ENCODE results near the gene C1QTNF6. TPM values are rescaled to one million over a fixed set of nuclear protein-coding genes. Genes with fewer than 3 reads are reported as not detected.

C1QTNF6 gene
- total RNA-seq, 4 donors from 2014 or later = 0.69 to 1.6 (median 1.1) TPM

DNA sequence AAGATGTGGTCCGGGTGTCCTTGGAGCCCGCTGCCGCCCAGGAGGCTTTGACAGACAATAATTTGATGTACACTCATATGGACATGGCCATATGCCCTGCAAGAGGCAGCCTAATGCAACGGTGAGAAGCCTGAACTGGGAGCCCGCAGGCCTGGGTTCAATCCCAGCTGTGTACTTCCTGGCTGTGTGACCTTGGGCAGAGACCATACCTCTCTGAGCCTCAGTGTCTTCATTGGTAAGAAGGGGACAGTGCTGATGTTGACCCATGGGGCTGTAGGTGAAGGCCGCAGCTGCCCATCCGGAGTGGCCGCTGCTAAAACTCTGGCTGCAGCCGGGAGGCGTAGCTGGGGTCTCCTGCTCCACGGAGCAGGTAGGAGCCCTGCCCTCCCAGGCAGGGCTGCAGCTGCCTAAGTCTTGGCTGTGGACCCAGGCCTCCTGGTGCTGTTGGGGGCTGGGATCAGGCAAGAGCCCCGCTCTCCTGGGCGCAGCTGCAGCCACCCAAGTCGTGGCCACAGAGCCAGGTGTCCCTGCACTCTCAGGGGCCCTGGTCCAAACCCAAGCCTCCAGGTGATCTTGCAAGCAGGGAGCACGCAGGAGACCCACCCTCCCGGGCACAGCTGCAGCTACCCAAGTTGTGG, 47.2 kb downstream of the C1QTNF6 start:
- no peak overlapping the region for H3K27ac ChIP-seq
- H3K36me3 ChIP-seq = no peaks in the 10 kb centered on the region
- H3K4me1 ChIP-seq = peaks cover 0 to 6% (median 0%) of the 10 kb centered on the region in 3 donors
- no peaks in the 10 kb centered on the region for H3K9me3 ChIP-seq
- ATAC-seq = no peak
- TF ChIP-seq EP300 (IDR thresholded peaks at IDR 0.05) = no peak
- no peak for TF ChIP-seq POLR2A (IDR thresholded peaks at IDR 0.05)
- TF ChIP-seq, protein P1, sequence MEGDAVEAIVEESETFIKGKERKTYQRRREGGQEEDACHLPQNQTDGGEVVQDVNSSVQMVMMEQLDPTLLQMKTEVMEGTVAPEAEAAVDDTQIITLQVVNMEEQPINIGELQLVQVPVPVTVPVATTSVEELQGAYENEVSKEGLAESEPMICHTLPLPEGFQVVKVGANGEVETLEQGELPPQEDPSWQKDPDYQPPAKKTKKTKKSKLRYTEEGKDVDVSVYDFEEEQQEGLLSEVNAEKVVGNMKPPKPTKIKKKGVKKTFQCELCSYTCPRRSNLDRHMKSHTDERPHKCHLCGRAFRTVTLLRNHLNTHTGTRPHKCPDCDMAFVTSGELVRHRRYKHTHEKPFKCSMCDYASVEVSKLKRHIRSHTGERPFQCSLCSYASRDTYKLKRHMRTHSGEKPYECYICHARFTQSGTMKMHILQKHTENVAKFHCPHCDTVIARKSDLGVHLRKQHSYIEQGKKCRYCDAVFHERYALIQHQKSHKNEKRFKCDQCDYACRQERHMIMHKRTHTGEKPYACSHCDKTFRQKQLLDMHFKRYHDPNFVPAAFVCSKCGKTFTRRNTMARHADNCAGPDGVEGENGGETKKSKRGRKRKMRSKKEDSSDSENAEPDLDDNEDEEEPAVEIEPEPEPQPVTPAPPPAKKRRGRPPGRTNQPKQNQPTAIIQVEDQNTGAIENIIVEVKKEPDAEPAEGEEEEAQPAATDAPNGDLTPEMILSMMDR (IDR thresholded peaks at IDR 0.05) = no peak
- TF ChIP-seq POLR2AphosphoS5 (IDR thresholded peaks at IDR 0.05) = no peak
- H3K4me3 ChIP-seq = no peak overlapping the region
- peaks cover 57% of the 10 kb centered on the region for H3K27me3 ChIP-seq
- 70 to 88% methylated on average over 2 to 6 of the region's 16 CpGs for WGBS, 2 donors (ENCODE audit: low coverage in 1 of 2)

DNA sequence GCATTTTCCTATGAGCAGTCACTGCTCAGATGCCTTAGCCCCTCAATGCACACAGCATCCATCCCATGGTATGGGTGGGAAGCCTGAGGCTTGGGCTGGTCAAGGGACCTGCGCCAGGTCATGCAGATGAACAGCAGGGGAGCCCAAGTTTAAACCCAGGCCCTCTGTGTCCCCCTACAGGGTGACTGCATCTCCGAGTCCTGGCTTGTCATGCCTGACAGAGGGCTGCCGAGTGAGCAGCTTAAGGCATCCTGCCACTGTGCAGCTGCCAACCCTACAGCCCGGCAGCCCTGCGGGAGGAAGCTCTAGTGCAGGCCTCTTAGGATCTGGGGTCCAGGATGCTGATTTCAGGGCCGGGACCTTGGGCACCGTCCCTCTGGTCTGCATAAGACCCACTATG, 48.3 kb downstream of the C1QTNF6 start:
- ATAC-seq = no peak
- Histone ChIP-seq H3K27me3 (peaks cover 55% of the 10 kb centered on the region), H3K27ac (no peak overlapping the region), H3K4me3 (no peak overlapping the region), H3K36me3 (no peaks in the 10 kb centered on the region), H3K4me1 (no peaks in the 10 kb centered on the region), H3K9me3 (no peaks in the 10 kb centered on the region)
- WGBS, 2 donors (ENCODE audit: low coverage in 1 of 2) = 94 to 100% methylated on average over 2 to 3 of the region's 7 CpGs
- TF ChIP-seq POLR2A (IDR thresholded peaks at IDR 0.05) = no peak
- no peak for TF ChIP-seq POLR2AphosphoS5 (IDR thresholded peaks at IDR 0.05)
- TF ChIP-seq, protein P1 (IDR thresholded peaks at IDR 0.05) = no peak
- TF ChIP-seq EP300 (IDR thresholded peaks at IDR 0.05) = no peak

DNA sequence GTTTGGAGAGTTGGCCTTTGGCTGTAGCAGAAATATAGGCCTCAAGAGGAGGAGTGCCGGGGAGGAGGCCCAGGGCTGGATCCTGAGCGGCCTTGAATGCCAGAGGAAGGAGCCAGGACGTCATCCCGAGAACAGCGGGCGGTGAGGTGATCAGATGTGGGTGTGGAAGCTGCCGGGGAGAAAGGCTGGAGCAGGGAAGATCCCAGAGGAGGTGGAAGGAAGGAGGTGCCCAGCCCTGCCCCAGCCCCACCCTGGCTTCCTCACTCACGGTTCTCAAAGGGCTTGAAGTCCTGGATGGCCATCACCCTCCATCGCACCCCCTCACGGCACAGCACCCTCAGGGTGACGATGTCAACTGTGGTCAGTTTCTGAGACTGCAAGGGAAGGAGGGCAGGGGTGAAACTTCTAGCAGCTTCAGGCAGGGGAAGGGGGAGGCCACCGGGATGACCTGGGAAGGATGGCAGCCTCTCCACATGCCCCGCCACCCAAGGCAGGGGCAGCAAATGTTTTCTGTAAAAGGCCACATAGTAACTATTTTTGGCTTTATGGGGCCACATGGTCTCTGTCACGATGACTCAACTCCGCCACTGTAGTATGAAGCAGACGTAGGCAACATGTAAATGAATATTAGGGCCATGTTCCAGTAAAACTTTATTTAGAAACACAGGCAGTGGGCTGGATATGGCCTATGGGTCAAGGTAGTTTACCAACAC, 49.0 kb downstream of the C1QTNF6 start:
- TF ChIP-seq EP300 (IDR thresholded peaks at IDR 0.05) (no peak), POLR2AphosphoS5 (IDR thresholded peaks at IDR 0.05) (no peak), POLR2A (IDR thresholded peaks at IDR 0.05) (no peak)
- TF ChIP-seq, protein P1 (IDR thresholded peaks at IDR 0.05) = no peak
- WGBS, 2 donors (ENCODE audit: low coverage in 1 of 2) = 56 to 60% methylated on average over 4 to 8 of the region's 16 CpGs
- no peaks in the 10 kb centered on the region for H3K9me3 ChIP-seq
- H3K27me3 ChIP-seq = peaks cover 47% of the 10 kb centered on the region
- no peak overlapping the region for H3K4me3 ChIP-seq
- H3K4me1 ChIP-seq = no peaks in the 10 kb centered on the region
- H3K27ac ChIP-seq = no peak overlapping the region
- H3K36me3 ChIP-seq = no peaks in the 10 kb centered on the region
- no peak for ATAC-seq

DNA sequence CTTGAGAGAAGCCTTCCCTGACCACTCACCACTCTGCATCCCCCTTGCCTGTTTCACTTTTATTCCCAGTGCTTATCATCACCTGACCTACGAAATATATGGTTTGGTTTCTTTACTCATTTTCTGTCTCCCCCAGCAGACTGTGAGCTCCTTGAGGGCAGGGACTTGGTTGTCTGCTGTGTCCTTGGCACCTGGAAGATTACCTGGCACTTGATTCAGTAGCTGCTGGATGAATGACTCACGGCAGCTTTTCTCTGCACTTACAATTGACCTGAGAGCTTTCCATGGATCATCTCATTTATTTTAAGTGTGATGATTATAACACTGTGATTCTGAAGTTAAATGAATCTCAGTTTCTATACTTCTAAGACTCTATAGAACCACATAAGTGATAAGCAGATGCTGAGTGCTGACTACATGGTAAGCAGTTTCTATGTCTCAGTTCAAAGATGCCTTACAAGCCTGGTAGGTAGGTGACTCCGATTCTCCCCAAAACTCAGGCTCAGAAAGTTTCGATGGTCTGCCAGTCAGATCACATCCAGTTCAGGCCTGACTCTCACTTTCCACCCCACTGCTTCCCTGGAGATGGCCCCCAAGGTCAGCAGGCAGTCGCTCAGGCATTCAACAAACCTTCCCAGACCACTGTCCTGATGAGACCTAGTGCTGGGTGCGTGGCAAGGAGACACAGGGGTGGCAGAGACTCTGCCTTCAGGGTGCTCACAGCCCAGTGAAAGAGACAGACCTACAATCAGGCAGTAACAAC, 50.0 kb downstream of the C1QTNF6 start:
- no peak for TF ChIP-seq POLR2A (IDR thresholded peaks at IDR 0.05)
- no peak for TF ChIP-seq POLR2AphosphoS5 (IDR thresholded peaks at IDR 0.05)
- no peak for TF ChIP-seq EP300 (IDR thresholded peaks at IDR 0.05)
- TF ChIP-seq, protein P1 (IDR thresholded peaks at IDR 0.05) = no peak
- Histone ChIP-seq H3K36me3 (no peaks in the 10 kb centered on the region), H3K4me1 (no peaks in the 10 kb centered on the region), H3K27me3 (peaks cover 38% of the 10 kb centered on the region), H3K4me3 (no peak overlapping the region), H3K9me3 (no peaks in the 10 kb centered on the region), H3K27ac (no peak overlapping the region)
- 76 to 94% methylated on average over 3 to 5 of the region's 6 CpGs for WGBS, 2 donors (ENCODE audit: low coverage in 1 of 2)
- no peak for ATAC-seq
